ENCODE results near the gene CCNA2.

The CCNA2 gene

GRCh38 chr4:121769341-121769740, 54.3 kb downstream of the CCNA2 start:
- no peak for DNase-seq

- DNase-seq: no peak
These were observed 56.5 kb downstream of the CCNA2 start for GRCh38 chr4:121767166-121767565.
